D721Med (cell line): ENCODE results near the gene CLECL1.
"Not testable (repeated sequence)": the region's sequence is repeated elsewhere in the genome, so short reads cannot be mapped to it uniquely, and the experiment has no call there.

Experiments
- DNase-seq: peaks from one replicate; pipeline ENCODE4 v3.0.0; 2011; ENCODE audit warnings: low spot score; ENCODE audit not compliant: insufficient read length
- FAIRE-seq: peaks from 2 replicates; lab custom pipeline; 2011; peaks lifted over from hg19 to GRCh38; lab: Jason Lieb, UNC
- CTCF ChIP-seq: IDR thresholded peaks from 2 replicates; pipeline ENCODE4 v1.5.1; 2012; ENCODE audit warnings: mild to moderate bottlenecking, control low read depth; ENCODE audit not compliant: insufficient read depth; ENCODE audit errors: missing control alignments

Gene CLECL1

GRCh38 chr12:9719790-9720189, 13.1 kb downstream of the CLECL1 start:
- TF ChIP-seq CTCF = no peak
- no peak for DNase-seq
- FAIRE-seq = no peak

DNA sequence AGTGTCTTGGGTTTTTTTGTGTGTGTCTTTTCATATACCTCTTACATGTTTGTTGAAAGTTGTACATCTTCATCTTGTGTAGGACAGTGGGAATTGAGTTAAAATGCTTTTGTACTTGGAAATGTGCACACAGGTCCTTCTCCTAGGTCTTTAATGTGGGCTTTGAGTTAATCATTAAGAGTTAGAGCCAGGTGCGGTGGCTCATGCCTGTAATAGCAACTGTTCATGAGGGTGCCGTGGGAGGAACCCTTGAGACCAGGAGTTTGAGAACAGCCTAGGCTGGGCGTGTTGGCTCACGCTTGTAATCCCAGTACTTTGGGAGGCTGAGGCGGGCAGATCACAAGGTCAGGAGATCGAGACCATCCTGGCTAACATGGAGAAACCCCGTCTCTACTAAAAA, 13.9 kb downstream of the CLECL1 start:
- FAIRE-seq = no peak

DNA sequence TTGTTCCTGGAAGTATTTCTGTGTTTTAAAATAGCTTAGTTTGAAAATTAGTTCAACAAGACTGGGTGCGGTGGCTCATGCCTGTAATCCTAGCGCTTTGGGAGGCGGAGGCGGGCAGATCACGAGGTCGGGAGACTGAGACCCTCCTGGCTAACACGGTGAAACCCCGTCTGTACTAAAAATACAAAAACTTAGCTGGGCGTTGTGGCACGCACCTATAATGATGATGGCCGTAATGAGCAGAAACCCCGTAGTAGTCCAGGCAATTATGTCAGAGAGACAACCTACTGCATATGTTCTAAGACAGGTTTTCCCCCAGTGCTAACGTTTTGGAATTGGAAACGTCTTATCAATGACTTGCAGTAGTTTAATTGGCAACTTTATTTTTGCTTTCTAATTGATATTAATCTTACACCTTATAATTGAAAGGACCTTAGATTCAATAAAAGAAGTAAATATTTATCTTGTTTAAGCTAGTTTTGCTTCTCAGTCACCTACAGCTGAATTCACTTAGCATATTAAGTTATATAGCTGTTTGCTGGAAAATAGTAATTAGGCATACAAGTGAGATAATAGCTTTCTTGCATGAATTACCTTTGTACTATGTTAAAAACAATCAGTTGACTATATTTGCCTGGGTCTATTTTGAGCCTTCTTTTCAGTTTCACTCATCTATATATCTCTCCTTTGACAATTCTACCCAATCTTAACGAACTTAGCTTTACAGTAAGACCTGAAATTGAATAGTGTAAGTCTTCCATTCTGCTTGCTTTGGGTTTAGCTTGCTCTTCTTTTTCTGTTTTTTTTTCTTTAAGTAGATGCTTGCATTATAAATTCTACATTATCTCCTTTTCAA, 15.6 kb downstream of the CLECL1 start:
- no peak for DNase-seq
- TF ChIP-seq CTCF = no peak
- FAIRE-seq = no peak

More for the DNA sequence above, 13.9 kb downstream of the CLECL1 start:
- DNase-seq = no peak
- no peak for TF ChIP-seq CTCF

- not testable (repeated sequence) for FAIRE-seq, DNase-seq
Measured at GRCh38 chr12:9713032-9713558, 19.8 kb downstream of the CLECL1 start.

GRCh38 chr12:9711664-9712063, 21.2 kb downstream of the CLECL1 start:
- FAIRE-seq (no peak), DNase-seq (no peak)
- no peak for TF ChIP-seq CTCF

- no peak for FAIRE-seq
- no peak for TF ChIP-seq CTCF
- DNase-seq = no peak
Measured at GRCh38 chr12:9710584-9711375, 22.1 kb downstream of the CLECL1 start.

DNA sequence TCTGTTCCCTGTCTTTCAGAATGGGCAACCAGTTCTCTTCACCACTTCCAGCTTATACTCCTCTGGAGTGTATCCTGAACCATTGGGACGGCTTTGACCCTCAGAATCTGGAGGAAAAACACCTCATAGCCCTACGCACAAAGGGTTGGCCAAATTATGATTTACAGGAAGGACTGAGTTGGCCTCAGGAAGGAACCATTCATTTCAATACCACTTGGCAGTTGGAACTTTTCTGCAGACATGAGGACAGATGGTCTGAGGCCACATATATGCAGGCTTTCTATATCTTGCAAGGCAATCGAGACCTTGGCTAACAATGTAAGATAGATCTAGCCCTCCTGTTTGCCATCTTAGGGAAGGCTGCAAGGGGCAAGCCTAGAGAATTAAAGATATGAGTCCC, 24.0 kb downstream of the CLECL1 start:
- no peak for TF ChIP-seq CTCF
- no peak for FAIRE-seq
- DNase-seq = no peak
